Measurements from ENCODE around the gene CALML4. TPM values are rescaled to one million over a fixed set of nuclear protein-coding genes. Genes with fewer than 3 reads are reported as not detected.

Gene CALML4
- total and polyA plus RNA-seq, 7 donors, result 0.85 to 2.2 (median 1.4) TPM

- Histone ChIP-seq H3K36me3 (ENCODE audit: insufficient read depth in 1 of 2, low read depth in 1 of 2) (peaks cover 0 to 29% of the 10 kb centered on the region in 2 donors), H3K27ac (no peak overlapping the region), H3K27me3 (ENCODE audit: insufficient read depth in 3 of 3, low read length in 2 of 3) (no peaks in the 10 kb centered on the region), H3K4me1 (peaks cover 18% of the 10 kb centered on the region), H3K4me3 (no peak overlapping the region), H3K9me3 (no peaks in the 10 kb centered on the region)
- WGBS, 3 donors, result 82 to 88% (median 85%) methylated on average over 8 of the region's 8 CpGs
- ATAC-seq, result peak in 1 of 4 donors; percentile 5
- no peak for DNase-seq
- no peak for TF ChIP-seq CTCF (IDR thresholded peaks at IDR 0.05)
- intact Hi-C loops (cut with DNase I), result no loop called here
Observed at GRCh38 chr15:68195336-68196112, 9.6 kb downstream of the CALML4 start.

GRCh38 chr15:68192804-68193486 lies 12.2 kb downstream of the CALML4 start:
- Histone ChIP-seq H3K4me3 (no peak overlapping the region), H3K27me3 (ENCODE audit: insufficient read depth in 3 of 3, low read length in 2 of 3) (no peaks in the 10 kb centered on the region), H3K36me3 (ENCODE audit: insufficient read depth in 1 of 2, low read depth in 1 of 2) (peaks cover 0 to 32% of the 10 kb centered on the region in 2 donors), H3K27ac (no peak overlapping the region), H3K9me3 (no peaks in the 10 kb centered on the region), H3K4me1 (peaks cover 42% of the 10 kb centered on the region)
- intact Hi-C loops (cut with DNase I), result no loop called here
- no peak for TF ChIP-seq CTCF (IDR thresholded peaks at IDR 0.05)
- WGBS, 3 donors, result 48 to 67% (median 55%) methylated on average over 5 of the region's 5 CpGs
- ATAC-seq (peak; percentile 39 to 74 (median 54)), DNase-seq (peak in 1 of 2 donors; percentile 58)

- peaks cover 0 to 32% of the 10 kb centered on the region in 2 donors for H3K36me3 ChIP-seq (ENCODE audit: insufficient read depth in 1 of 2, low read depth in 1 of 2)
- H3K27me3 ChIP-seq (ENCODE audit: insufficient read depth in 3 of 3, low read length in 2 of 3), result no peaks in the 10 kb centered on the region
- H3K9me3 ChIP-seq, result no peaks in the 10 kb centered on the region
- H3K4me1 ChIP-seq, result peaks cover 49% of the 10 kb centered on the region
- 91 to 94% (median 92%) methylated on average over 4 of the region's 4 CpGs for WGBS, 3 donors
- TF ChIP-seq CTCF (IDR thresholded peaks at IDR 0.05), result no peak
- no peak overlapping the region for H3K4me3 ChIP-seq
- peak overlapping the region; percentile 9 for H3K27ac ChIP-seq
- DNase-seq, result no peak
- no peak for ATAC-seq
- intact Hi-C loops (cut with DNase I), result no loop called here
Observed at GRCh38 chr15:68192117-68192516, 13.0 kb downstream of the CALML4 start.

- peaks cover 54% of the 10 kb centered on the region for H3K4me1 ChIP-seq
- WGBS, 3 donors, result 46 to 71% (median 49%) methylated on average over 3 of the region's 3 CpGs
- H3K4me3 ChIP-seq, result no peak overlapping the region
- no peak for TF ChIP-seq CTCF (IDR thresholded peaks at IDR 0.05)
- H3K36me3 ChIP-seq (ENCODE audit: insufficient read depth in 1 of 2, low read depth in 1 of 2), result peaks cover 0 to 32% of the 10 kb centered on the region in 2 donors
- DNase-seq, result no peak
- ATAC-seq, result no peak
- no peak overlapping the region for H3K27ac ChIP-seq
- H3K27me3 ChIP-seq (ENCODE audit: insufficient read depth in 3 of 3, low read length in 2 of 3), result no peaks in the 10 kb centered on the region
- no peaks in the 10 kb centered on the region for H3K9me3 ChIP-seq
- intact Hi-C loops (cut with DNase I), result no loop called here
Observed at GRCh38 chr15:68191555-68191954, 13.6 kb downstream of the CALML4 start.

All from psoas muscle (tissue), 8 donors.